Trophoblast cell (in vitro differentiated cells and primary cell): ENCODE results near the gene LLGL2.

Source experiments
- DNase-seq, 2 donors: peaks; one replicate each; pipeline ENCODE4 v3.0.0-alpha.2; 2016
- H2AFZ ChIP-seq: 2 replicates; pipeline ENCODE4 v1.6.1; 2013; ENCODE audit warnings: low read length, moderate library complexity, mild to moderate bottlenecking; ENCODE audit not compliant: insufficient read depth, poor library complexity
- H2AK5ac ChIP-seq: 2 replicates; pipeline ENCODE4 v1.6.1; 2013; ENCODE audit warnings: mild to moderate bottlenecking, low read length
- H2BK120ac ChIP-seq: 2 replicates; pipeline ENCODE4 v1.6.1; 2013; ENCODE audit warnings: low read length, mild to moderate bottlenecking, moderate library complexity; ENCODE audit not compliant: insufficient read depth, poor library complexity
- H2BK12ac ChIP-seq: 2 replicates; pipeline ENCODE4 v1.6.1; 2013; ENCODE audit warnings: mild to moderate bottlenecking, low read length, moderate library complexity
- H2BK5ac ChIP-seq: 2 replicates; pipeline ENCODE4 v1.6.1; 2013; ENCODE audit warnings: low read length, low read depth, moderate library complexity, mild to moderate bottlenecking; ENCODE audit not compliant: poor library complexity
- H3K14ac ChIP-seq: 2 replicates; pipeline ENCODE4 v1.6.1; 2013; ENCODE audit warnings: mild to moderate bottlenecking, low read length
- H3K18ac ChIP-seq: 2 replicates; pipeline ENCODE4 v1.6.1; 2013; ENCODE audit warnings: mild to moderate bottlenecking, low read length
- H3K23ac ChIP-seq: 2 replicates; pipeline ENCODE4 v1.6.1; 2013; ENCODE audit warnings: low read length
- H3K27ac ChIP-seq: 2 replicates; pipeline ENCODE4 v1.5.1; 2013; ENCODE audit warnings: low read depth, mild to moderate bottlenecking, inconsistent platforms, low read length, moderate library complexity
- H3K27me3 ChIP-seq: 2 replicates; pipeline ENCODE4 v1.6.1; 2013; ENCODE audit warnings: inconsistent platforms, mild to moderate bottlenecking, low read length, moderate library complexity; ENCODE audit not compliant: insufficient read depth
- H3K36me3 ChIP-seq, 2 experiments: 1 replicate in 1 of 2; 2 replicates in 1 of 2; pipeline ENCODE4 v1.6.1; 2013; ENCODE audit warnings: low read length in 2 of 2, mild to moderate bottlenecking in 2 of 2, moderate library complexity in 1 of 2; ENCODE audit not compliant: insufficient read depth in 2 of 2, control insufficient read depth in 1 of 2
- H3K4ac ChIP-seq: 2 replicates; pipeline ENCODE4 v1.6.1; 2013; ENCODE audit warnings: low read depth, mild to moderate bottlenecking, low read length, moderate library complexity
- H3K4me1 ChIP-seq, 2 experiments: 1 replicate in 1 of 2; 2 replicates in 1 of 2; pipeline ENCODE4 v1.6.1; 2013; ENCODE audit warnings: low read length in 2 of 2, mild to moderate bottlenecking in 2 of 2, moderate library complexity in 1 of 2; ENCODE audit not compliant: insufficient read depth in 2 of 2, control insufficient read depth in 1 of 2
- H3K4me2 ChIP-seq: 2 replicates; pipeline ENCODE4 v1.6.1; 2013; ENCODE audit warnings: inconsistent platforms, mild to moderate bottlenecking, low read length, moderate library complexity
- H3K4me3 ChIP-seq: 2 replicates; pipeline ENCODE4 v1.5.1; 2013; ENCODE audit warnings: mild to moderate bottlenecking, low read depth, low read length, inconsistent platforms
- H3K79me1 ChIP-seq: one replicate; pipeline ENCODE4 v1.6.1; 2013; ENCODE audit warnings: low read length
- H3K79me2 ChIP-seq: 2 replicates; pipeline ENCODE4 v1.6.1; 2013; ENCODE audit warnings: low read length, mild to moderate bottlenecking; ENCODE audit not compliant: control insufficient read depth, insufficient read depth, poor library complexity
- H3K9ac ChIP-seq: 2 replicates; pipeline ENCODE4 v1.6.1; 2013; ENCODE audit warnings: mild to moderate bottlenecking, low read length
- H3K9me3 ChIP-seq: 2 replicates; pipeline ENCODE4 v1.6.1; 2013; ENCODE audit warnings: low read depth, mild to moderate bottlenecking, control low read depth, inconsistent platforms, low read length; ENCODE audit not compliant: insufficient read depth
- H4K12ac ChIP-seq: 2 replicates; pipeline ENCODE4 v1.6.1; 2013; ENCODE audit warnings: low read depth, mild to moderate bottlenecking, low read length, moderate library complexity
- H4K8ac ChIP-seq: 2 replicates; pipeline ENCODE4 v1.6.1; 2013; ENCODE audit warnings: low read depth, mild to moderate bottlenecking, low read length, moderate library complexity
- H4K91ac ChIP-seq: one replicate; pipeline ENCODE4 v1.6.1; 2013; ENCODE audit warnings: low read depth, mild to moderate bottlenecking, low read length, moderate library complexity
- whole genome bisulfite sequencing: extraction: QIAGEN DNeasy Blood & Tissue Kit; methylation state at CpG from one replicate; pipeline ENCODE4 v1.1.7; 2013; ENCODE audit warnings: missing lambda C conversion rate; ENCODE audit not compliant: insufficient read length, insufficient coverage; ENCODE audit errors: extremely low coverage; 5-methylcytosine and 5-hydroxymethylcytosine counted together

The LLGL2 gene

GRCh38 chr17:75605790-75606189 lies 80.3 kb downstream of the LLGL2 start:
- no peak overlapping the region for H4K8ac ChIP-seq
- H3K79me1 ChIP-seq: no peaks in the 10 kb centered on the region
- H3K4me3 ChIP-seq: no peak overlapping the region
- H3K4me2 ChIP-seq: no peak overlapping the region
- no peaks in the 10 kb centered on the region for H3K36me3 ChIP-seq
- H2AFZ ChIP-seq: no peak overlapping the region
- H2BK120ac ChIP-seq: no peak overlapping the region
- H3K18ac ChIP-seq: no peak overlapping the region
- no peaks in the 10 kb centered on the region for H3K4me1 ChIP-seq
- DNase-seq: no peak
- H3K79me2 ChIP-seq: no peaks in the 10 kb centered on the region
- H3K4ac ChIP-seq: no peak overlapping the region
- H2BK12ac ChIP-seq: no peak overlapping the region
- H3K9ac ChIP-seq: no peak overlapping the region
- no CpG with 5 or more reads among the region's 16 CpGs for WGBS
- H2BK5ac ChIP-seq: no peak overlapping the region
- no peak overlapping the region for H4K91ac ChIP-seq
- H3K23ac ChIP-seq: no peak overlapping the region
- H3K27me3 ChIP-seq: no peaks in the 10 kb centered on the region
- H4K12ac ChIP-seq: no peak overlapping the region
- H3K27ac ChIP-seq: no peak overlapping the region
- peaks cover 1% of the 10 kb centered on the region for H3K9me3 ChIP-seq
- H3K14ac ChIP-seq: no peak overlapping the region
- H2AK5ac ChIP-seq: no peak overlapping the region

GRCh38 chr17:75607086-75607485 lies 81.6 kb downstream of the LLGL2 start:
- Histone ChIP-seq H3K36me3 (no peaks in the 10 kb centered on the region), H3K27ac (no peak overlapping the region), H3K4me2 (no peak overlapping the region), H3K14ac (no peak overlapping the region), H2AFZ (no peak overlapping the region), H3K9me3 (no peaks in the 10 kb centered on the region), H4K91ac (no peak overlapping the region), H3K79me2 (no peaks in the 10 kb centered on the region), H3K4ac (no peak overlapping the region), H3K9ac (no peak overlapping the region), H4K8ac (no peak overlapping the region), H2BK5ac (no peak overlapping the region), H3K23ac (no peak overlapping the region), H3K4me1 (no peaks in the 10 kb centered on the region), H3K27me3 (no peaks in the 10 kb centered on the region), H3K4me3 (no peak overlapping the region), H2BK12ac (no peak overlapping the region), H3K79me1 (no peaks in the 10 kb centered on the region), H3K18ac (no peak overlapping the region), H2AK5ac (no peak overlapping the region), H4K12ac (no peak overlapping the region), H2BK120ac (no peak overlapping the region)
- WGBS: no CpG with 5 or more reads among the region's 5 CpGs
- no peak for DNase-seq

- no peak overlapping the region for H4K12ac ChIP-seq
- H3K4me1 ChIP-seq: no peaks in the 10 kb centered on the region
- no peak overlapping the region for H3K4me2 ChIP-seq
- no peak for DNase-seq
- no peak overlapping the region for H3K23ac ChIP-seq
- H3K79me1 ChIP-seq: no peaks in the 10 kb centered on the region
- H2BK12ac ChIP-seq: no peak overlapping the region
- no peak overlapping the region for H4K91ac ChIP-seq
- H3K4ac ChIP-seq: no peak overlapping the region
- H2AK5ac ChIP-seq: no peak overlapping the region
- H3K27me3 ChIP-seq: no peaks in the 10 kb centered on the region
- H3K27ac ChIP-seq: no peak overlapping the region
- H4K8ac ChIP-seq: no peak overlapping the region
- H3K4me3 ChIP-seq: no peak overlapping the region
- H3K18ac ChIP-seq: no peak overlapping the region
- H3K79me2 ChIP-seq: no peaks in the 10 kb centered on the region
- H3K9me3 ChIP-seq: no peaks in the 10 kb centered on the region
- H2AFZ ChIP-seq: no peak overlapping the region
- H3K14ac ChIP-seq: no peak overlapping the region
- no peaks in the 10 kb centered on the region for H3K36me3 ChIP-seq
- WGBS: no CpG with 5 or more reads among the region's 25 CpGs
- H2BK5ac ChIP-seq: no peak overlapping the region
- H2BK120ac ChIP-seq: no peak overlapping the region
- no peak overlapping the region for H3K9ac ChIP-seq
Observed at GRCh38 chr17:75610103-75610984, 84.8 kb downstream of the LLGL2 start.

GRCh38 chr17:75611851-75612429 lies 86.4 kb downstream of the LLGL2 start:
- no peak overlapping the region for H3K18ac ChIP-seq

More at GRCh38 chr17:75611851-75612429, 86.4 kb downstream of the LLGL2 start:
- H3K36me3 ChIP-seq: no peaks in the 10 kb centered on the region
- no peak overlapping the region for H3K4me3 ChIP-seq
- H3K23ac ChIP-seq: no peak overlapping the region
- no peaks in the 10 kb centered on the region for H3K4me1 ChIP-seq
- H3K9ac ChIP-seq: no peak overlapping the region
- H2AK5ac ChIP-seq: no peak overlapping the region
- H3K14ac ChIP-seq: no peak overlapping the region
- H2BK120ac ChIP-seq: no peak overlapping the region
- WGBS: no CpG with 5 or more reads among the region's 20 CpGs
- H2BK5ac ChIP-seq: no peak overlapping the region
- H3K79me1 ChIP-seq: no peaks in the 10 kb centered on the region
- H4K12ac ChIP-seq: no peak overlapping the region
- H4K8ac ChIP-seq: no peak overlapping the region
- H2AFZ ChIP-seq: no peak overlapping the region
- H3K4me2 ChIP-seq: no peak overlapping the region
- DNase-seq: no peak
- no peaks in the 10 kb centered on the region for H3K9me3 ChIP-seq
- no peak overlapping the region for H2BK12ac ChIP-seq
- H3K4ac ChIP-seq: no peak overlapping the region
- no peaks in the 10 kb centered on the region for H3K79me2 ChIP-seq
- no peak overlapping the region for H4K91ac ChIP-seq
- H3K27me3 ChIP-seq: no peaks in the 10 kb centered on the region
- no peak overlapping the region for H3K27ac ChIP-seq
